Liver (tissue), 3 donors: Measurements from ENCODE around the gene RPL13A.

Experiments
- FOXA1 ChIP-seq: IDR thresholded peaks from 2 replicates; pipeline ENCODE4 v1.6.1; 2016; ENCODE audit warnings: antibody characterized with exemption
- GABPA ChIP-seq, 2 donors: IDR thresholded peaks in 1 of 2; conservative IDR thresholded peaks in 1 of 2; 2 replicates each; pipeline ENCODE4 v1.6.1; 2016; ENCODE audit warnings: antibody characterized with exemption in 2 of 2, mild to moderate bottlenecking in 1 of 2, moderate library complexity in 1 of 2
- JUND ChIP-seq, 2 donors: IDR thresholded peaks; 2 replicates each; pipeline ENCODE4 v1.6.1; 2016; ENCODE audit warnings: antibody characterized with exemption in 2 of 2
- RAD21 ChIP-seq, 2 donors: IDR thresholded peaks; 2 replicates each; pipeline ENCODE4 v1.6.1; 2016; ENCODE audit warnings: antibody characterized with exemption in 2 of 2, mild to moderate bottlenecking in 2 of 2
- SP1 ChIP-seq: IDR thresholded peaks from 2 replicates; pipeline ENCODE4 v1.6.1; 2018; ENCODE audit warnings: antibody characterized with exemption, mild to moderate bottlenecking
- TAF1 ChIP-seq: conservative IDR thresholded peaks from 2 replicates; pipeline ENCODE4 v1.6.1; 2016; ENCODE audit warnings: antibody characterized with exemption, mild to moderate bottlenecking
- YY1 ChIP-seq: IDR thresholded peaks from 2 replicates; pipeline ENCODE4 v1.6.1; 2016; ENCODE audit warnings: antibody characterized with exemption, mild to moderate bottlenecking
- TF ChIP-seq, protein P1 (sequence below): fragments of 150-350 bp; IDR thresholded peaks from 2 replicates; pipeline ENCODE4 v1.5.1; 2017; ENCODE audit warnings: improper control_type of control experiment, low read depth, low read length; ENCODE audit not compliant: missing input control
- TF ChIP-seq, protein P2 (sequence below): IDR thresholded peaks from 2 replicates; pipeline ENCODE4 v1.6.1; 2016; ENCODE audit warnings: antibody characterized with exemption
- TF ChIP-seq, protein P3 (sequence below): IDR thresholded peaks from 2 replicates; pipeline ENCODE4 v1.6.1; 2016; ENCODE audit warnings: antibody characterized with exemption
- donor health status: healthy.
- donor health status: healthy.

DNA sequence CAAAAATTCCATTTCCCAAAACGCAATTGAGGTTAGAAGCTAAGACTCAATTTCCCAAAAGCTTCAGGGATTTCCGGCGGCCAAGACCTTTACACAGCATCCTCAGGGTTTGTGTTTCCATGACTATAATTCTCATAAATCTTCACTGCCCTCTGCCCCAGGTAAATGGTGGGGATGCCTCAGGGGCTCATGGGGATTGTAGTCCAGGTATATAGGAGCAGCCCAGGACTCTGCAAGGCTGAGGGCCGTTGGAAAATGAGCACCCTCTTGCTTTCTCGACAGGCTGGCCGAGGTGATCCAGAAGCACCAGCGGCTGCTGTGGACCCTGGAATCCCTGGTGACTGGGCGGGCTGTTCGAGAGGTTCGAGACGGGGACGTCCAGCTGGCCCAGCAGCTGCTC lies 28.0 kb upstream of the RPL13A start:
- TF ChIP-seq, protein P1, sequence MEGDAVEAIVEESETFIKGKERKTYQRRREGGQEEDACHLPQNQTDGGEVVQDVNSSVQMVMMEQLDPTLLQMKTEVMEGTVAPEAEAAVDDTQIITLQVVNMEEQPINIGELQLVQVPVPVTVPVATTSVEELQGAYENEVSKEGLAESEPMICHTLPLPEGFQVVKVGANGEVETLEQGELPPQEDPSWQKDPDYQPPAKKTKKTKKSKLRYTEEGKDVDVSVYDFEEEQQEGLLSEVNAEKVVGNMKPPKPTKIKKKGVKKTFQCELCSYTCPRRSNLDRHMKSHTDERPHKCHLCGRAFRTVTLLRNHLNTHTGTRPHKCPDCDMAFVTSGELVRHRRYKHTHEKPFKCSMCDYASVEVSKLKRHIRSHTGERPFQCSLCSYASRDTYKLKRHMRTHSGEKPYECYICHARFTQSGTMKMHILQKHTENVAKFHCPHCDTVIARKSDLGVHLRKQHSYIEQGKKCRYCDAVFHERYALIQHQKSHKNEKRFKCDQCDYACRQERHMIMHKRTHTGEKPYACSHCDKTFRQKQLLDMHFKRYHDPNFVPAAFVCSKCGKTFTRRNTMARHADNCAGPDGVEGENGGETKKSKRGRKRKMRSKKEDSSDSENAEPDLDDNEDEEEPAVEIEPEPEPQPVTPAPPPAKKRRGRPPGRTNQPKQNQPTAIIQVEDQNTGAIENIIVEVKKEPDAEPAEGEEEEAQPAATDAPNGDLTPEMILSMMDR: no peak
- TF ChIP-seq RAD21 (IDR thresholded peaks at IDR 0.05) (no peak), JUND (IDR thresholded peaks at IDR 0.05) (no peak), GABPA (IDR thresholded peaks at IDR 0.05 in 1 of 2, conservative IDR thresholded peaks at IDR 0.05 in 1 of 2) (no peak), SP1 (no peak), YY1 (no peak), FOXA1 (no peak), TAF1 (no peak)
- TF ChIP-seq, protein P2, sequence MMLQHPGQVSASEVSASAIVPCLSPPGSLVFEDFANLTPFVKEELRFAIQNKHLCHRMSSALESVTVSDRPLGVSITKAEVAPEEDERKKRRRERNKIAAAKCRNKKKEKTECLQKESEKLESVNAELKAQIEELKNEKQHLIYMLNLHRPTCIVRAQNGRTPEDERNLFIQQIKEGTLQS: no peak
- TF ChIP-seq, protein P3, sequence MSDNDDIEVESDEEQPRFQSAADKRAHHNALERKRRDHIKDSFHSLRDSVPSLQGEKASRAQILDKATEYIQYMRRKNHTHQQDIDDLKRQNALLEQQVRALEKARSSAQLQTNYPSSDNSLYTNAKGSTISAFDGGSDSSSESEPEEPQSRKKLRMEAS: no peak
